GM19438 (cell line): ENCODE results near the gene MYL3.

Experiments
- ATAC-seq: cut with Tn5 transposase; IDR thresholded peaks from one replicate; pipeline ENCODE4 v1.9.1; 2021; ENCODE audit warnings: low read depth; ENCODE audit not compliant: unreplicated experiment

The MYL3 gene

GRCh38 chr3:46866720-46867549 is 3.7 kb upstream of the MYL3 start:
- ATAC-seq = no peak

GRCh38 chr3:46866032-46866595 is 2.9 kb upstream of the MYL3 start:
- ATAC-seq = no peak

GRCh38 chr3:46865546-46865945 is 2.3 kb upstream of the MYL3 start:
- no peak for ATAC-seq

GRCh38 chr3:46865031-46865507 is 1.8 kb upstream of the MYL3 start:
- no peak for ATAC-seq

GRCh38 chr3:46864061-46864881 is 1.0 kb upstream of the MYL3 start:
- no peak for ATAC-seq

GRCh38 chr3:46862369-46863025 is 747 bp downstream of the MYL3 start:
- ATAC-seq = no peak

GRCh38 chr3:46861605-46862368 is 1.5 kb downstream of the MYL3 start:
- ATAC-seq = no peak

GRCh38 chr3:46860810-46861604 is 2.2 kb downstream of the MYL3 start:
- no peak for ATAC-seq

- ATAC-seq = no peak
Measured at GRCh38 chr3:46860017-46860809, 3.0 kb downstream of the MYL3 start.

- no peak for ATAC-seq
Measured at GRCh38 chr3:46859001-46859710, 4.1 kb downstream of the MYL3 start.

GRCh38 chr3:46858456-46858855 is 4.8 kb downstream of the MYL3 start:
- no peak for ATAC-seq

- ATAC-seq = no peak
Measured at GRCh38 chr3:46857485-46858341, 5.5 kb downstream of the MYL3 start.

GRCh38 chr3:46856576-46857471 is 6.4 kb downstream of the MYL3 start:
- ATAC-seq = no peak

- ATAC-seq = no peak
Measured at GRCh38 chr3:46854555-46854991, 8.7 kb downstream of the MYL3 start.

GRCh38 chr3:46853441-46854415 is 9.5 kb downstream of the MYL3 start:
- no peak for ATAC-seq
